Lung microvascular endothelial cell (primary cell): ENCODE data around the gene DCUN1D1. TPM values are rescaled to one million over a fixed set of nuclear protein-coding genes. Genes with fewer than 3 reads are reported as not detected.
A peak's percentile ranks its signal among the peaks of the same experiment; 100 is the strongest.
"Not testable (repeated sequence)": the region's sequence is repeated elsewhere in the genome, so short reads cannot be mapped to it uniquely, and the experiment has no call there.

Source experiments
- DNase-seq, 2 donors: peaks; one replicate each; pipeline versions ENCODE4 v3.0.0 to v3.0.0-alpha.2; 2010; ENCODE audit warnings: low read depth in 2 of 2
- total RNA-seq: library from RNA; depleted of rRNA; stranded (reverse); fragments of >200 nt; gene quantifications from 2 replicates; pipeline ENCODE4 v1.2.1, GENCODE V29; 2014

DCUN1D1 gene
- 14.4 and 16.5 TPM in 2 replicates for total RNA-seq

DNA sequence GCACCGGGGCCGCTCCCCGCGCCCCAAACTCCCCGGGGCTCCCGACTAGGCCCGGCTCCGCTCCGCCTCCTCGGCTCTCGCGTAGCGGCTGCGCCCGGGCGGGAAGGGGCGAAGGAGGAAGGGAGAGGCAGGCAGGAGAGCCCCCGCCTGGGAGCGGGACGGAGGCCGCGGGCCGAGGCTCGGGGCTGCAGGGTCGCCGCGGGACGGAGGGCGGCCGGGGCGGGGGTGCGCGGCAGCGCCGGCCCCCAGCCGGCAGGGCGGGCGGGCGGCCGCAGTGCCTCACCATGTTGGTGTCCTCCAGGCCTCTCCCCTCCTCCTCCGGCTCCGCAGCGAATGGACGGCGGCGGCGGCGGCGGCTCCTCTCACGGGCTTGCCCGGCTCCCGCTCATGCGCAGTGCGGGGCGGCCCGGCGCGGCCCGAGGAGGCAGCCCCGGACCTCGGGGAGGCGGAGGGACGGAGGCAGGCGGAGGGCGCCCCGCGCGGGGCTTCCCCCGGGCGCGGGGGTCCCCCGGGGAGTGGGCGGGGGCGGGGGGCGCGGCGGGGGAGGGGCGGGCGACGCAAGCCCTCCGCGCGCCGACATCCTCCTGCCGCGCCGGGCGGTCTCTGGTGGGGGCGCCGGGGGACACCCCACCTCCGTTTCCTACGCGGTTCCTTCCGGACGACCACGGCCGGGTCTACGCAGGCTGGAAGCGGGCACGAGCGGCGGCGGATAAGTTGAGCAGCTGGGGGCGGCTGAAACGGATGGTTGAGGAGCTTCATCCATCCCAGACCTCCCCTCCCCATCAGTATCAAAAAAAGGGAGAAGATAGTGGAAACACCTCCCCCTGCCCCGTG, at the start of gene DCUN1D1:
DCUN1D1 (minus strand) TSS at position 335 of the 834 bp plus-strand sequence; CDS start at position 286, 49 bp downstream.
- DNase-seq: peak; percentile 89 to 91

DNA sequence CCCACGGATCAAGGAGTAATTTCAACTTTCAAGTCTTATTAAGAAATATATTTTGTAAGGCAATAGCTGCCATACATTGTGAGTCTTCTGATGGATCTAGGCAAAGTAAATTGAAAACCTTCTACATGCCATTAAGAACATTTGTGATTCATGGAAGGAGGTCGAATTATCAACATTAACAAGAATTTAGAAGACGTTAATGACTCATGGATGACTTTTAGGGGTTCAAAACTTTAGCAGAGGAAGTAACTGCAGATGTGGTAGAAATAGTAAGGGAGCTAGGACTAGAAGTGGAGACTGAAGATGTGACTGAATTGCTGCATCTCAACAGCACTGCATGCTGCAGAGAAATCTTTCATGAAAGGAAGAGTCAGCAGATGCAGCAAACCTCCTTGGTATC, 48.1 kb upstream of the DCUN1D1 start:
- no peak for DNase-seq

DNA sequence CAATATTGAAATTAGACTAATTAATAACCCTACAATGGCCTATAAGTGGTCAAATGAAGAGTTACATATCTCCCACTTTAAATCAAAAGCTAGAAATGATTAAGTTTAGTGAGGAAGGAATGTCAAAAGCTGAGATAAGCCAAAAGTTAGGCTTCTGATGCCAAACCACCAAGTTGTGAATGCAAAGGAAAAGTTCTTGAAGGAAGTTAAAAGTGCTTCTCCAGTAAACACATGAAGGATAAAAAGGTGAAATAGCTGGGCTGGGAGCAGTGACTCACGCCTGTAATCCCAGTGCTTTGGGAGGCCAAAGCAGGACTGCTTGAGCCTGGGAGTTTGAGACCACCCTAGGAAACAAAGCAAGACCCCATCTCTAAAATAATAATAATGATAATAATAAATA, 46.9 kb upstream of the DCUN1D1 start:
- DNase-seq: no peak

- no peak for DNase-seq
Observed at GRCh38 chr3:183022936-183023516, 42.7 kb upstream of the DCUN1D1 start.

- DNase-seq: no peak
Observed at GRCh38 chr3:183018421-183019192, 38.3 kb upstream of the DCUN1D1 start.

GRCh38 chr3:183015185-183015584, 34.8 kb upstream of the DCUN1D1 start:
- no peak for DNase-seq

- no peak for DNase-seq
Observed at GRCh38 chr3:183013856-183014255, 33.5 kb upstream of the DCUN1D1 start.

GRCh38 chr3:183013074-183013473, 32.7 kb upstream of the DCUN1D1 start:
- DNase-seq: no peak

DNA sequence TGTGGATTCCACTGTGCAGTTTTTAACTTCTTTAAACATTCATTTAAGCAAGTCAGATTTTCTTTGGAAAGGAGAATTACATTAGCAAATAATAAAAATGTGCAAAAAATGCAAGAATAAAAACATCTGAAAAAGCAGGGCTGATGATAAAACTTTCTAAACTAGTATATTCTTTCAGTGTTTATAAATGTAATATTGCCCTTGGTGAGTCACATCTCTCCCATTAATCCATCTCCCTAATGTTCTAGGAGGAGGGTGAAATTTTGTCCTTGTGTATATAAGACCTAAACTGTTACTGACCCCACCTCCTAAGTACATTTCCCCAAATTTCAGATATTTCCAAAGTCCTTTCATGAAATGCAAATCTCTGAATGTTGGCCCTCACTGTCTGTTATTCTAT, 28.5 kb upstream of the DCUN1D1 start:
- DNase-seq: no peak

- DNase-seq: no peak
Observed at GRCh38 chr3:183008303-183008702, 28.0 kb upstream of the DCUN1D1 start.

GRCh38 chr3:183006396-183007002, 26.2 kb upstream of the DCUN1D1 start:
- no peak for DNase-seq

DNA sequence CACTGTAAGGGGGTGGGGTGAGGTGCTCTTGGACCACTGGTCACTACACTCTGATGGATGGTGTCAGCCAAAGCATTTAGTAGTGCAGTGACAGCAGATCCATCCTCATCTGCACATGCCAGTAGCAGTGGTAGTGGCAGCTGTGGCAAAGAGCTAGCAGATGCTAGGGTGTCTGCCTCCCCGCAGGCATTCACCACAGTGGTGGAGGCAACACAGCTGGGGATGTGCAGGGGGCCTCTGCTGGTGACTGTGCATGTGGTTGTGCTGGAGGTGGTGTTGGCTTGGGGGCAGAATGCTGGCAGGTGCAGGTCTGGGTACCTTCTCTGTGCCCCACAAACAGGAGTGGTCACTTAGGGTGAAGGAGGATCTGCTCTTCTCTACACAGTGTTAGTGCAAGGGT, 19.4 kb upstream of the DCUN1D1 start:
- DNase-seq: no peak

- DNase-seq: not testable (repeated sequence)
Observed at GRCh38 chr3:182993486-182994201, 13.3 kb upstream of the DCUN1D1 start.

GRCh38 chr3:182989566-182989965, 9.2 kb upstream of the DCUN1D1 start:
- DNase-seq: no peak

GRCh38 chr3:182986021-182986420, 5.7 kb upstream of the DCUN1D1 start:
- DNase-seq: no peak

GRCh38 chr3:182983876-182984275, 3.5 kb upstream of the DCUN1D1 start:
- DNase-seq: no peak

GRCh38 chr3:182981038-182981380, 671 bp upstream of the DCUN1D1 start:
- DNase-seq: no peak

DNA sequence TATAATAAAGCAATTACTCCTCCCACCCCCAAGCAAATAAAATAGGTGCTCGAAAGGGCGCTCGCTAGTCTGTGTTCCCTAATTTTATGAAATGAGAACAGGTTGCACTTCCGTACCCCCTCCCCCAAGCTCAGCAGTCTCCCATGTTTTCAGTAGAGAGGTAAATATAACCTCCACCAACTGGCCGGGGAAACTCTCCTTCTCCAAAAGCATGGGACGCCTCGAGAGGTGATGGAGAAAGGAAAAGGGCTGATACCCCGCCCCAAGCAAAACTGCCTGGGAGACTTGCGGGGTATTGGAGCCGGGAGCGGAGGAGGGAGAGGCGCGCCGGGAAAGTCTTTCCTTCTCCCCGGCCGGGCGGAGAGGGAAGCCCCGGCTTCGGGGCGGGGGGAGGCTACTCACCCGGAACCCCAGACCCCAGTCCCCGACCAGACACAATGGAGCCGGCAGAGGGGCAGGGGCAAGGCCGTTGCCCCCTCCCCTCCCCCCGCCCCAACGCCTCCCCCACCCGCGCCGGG, 605 bp downstream of the DCUN1D1 start:
- peak; percentile 13 to 28 for DNase-seq

- DNase-seq: peak; percentile 32 to 39
Observed at GRCh38 chr3:182979103-182979673, 1.1 kb downstream of the DCUN1D1 start.

DNA sequence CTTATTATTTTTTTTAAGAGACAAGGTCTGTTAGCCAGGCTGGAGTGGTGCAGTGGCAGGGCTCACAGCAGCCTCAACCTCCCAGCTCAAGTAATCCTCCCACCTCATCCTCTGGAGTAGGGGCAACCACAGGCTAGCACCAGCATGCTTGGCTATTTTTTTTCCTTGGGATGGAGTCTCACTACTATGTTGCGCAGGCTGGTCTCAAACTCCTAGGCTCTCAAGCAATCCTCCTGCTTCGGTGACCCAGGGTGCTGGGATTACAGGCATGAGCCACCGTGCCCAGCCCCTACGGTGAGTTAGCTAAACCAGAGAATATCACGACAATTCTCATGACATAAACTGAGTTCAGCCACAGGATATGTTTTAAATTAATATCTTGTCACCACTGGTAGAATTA, 2.0 kb downstream of the DCUN1D1 start:
- DNase-seq: no peak

- DNase-seq: no peak
Observed at GRCh38 chr3:182973047-182973446, 7.3 kb downstream of the DCUN1D1 start.
